Measurements from ENCODE around the gene TGFA.

TGFA gene

DNA sequence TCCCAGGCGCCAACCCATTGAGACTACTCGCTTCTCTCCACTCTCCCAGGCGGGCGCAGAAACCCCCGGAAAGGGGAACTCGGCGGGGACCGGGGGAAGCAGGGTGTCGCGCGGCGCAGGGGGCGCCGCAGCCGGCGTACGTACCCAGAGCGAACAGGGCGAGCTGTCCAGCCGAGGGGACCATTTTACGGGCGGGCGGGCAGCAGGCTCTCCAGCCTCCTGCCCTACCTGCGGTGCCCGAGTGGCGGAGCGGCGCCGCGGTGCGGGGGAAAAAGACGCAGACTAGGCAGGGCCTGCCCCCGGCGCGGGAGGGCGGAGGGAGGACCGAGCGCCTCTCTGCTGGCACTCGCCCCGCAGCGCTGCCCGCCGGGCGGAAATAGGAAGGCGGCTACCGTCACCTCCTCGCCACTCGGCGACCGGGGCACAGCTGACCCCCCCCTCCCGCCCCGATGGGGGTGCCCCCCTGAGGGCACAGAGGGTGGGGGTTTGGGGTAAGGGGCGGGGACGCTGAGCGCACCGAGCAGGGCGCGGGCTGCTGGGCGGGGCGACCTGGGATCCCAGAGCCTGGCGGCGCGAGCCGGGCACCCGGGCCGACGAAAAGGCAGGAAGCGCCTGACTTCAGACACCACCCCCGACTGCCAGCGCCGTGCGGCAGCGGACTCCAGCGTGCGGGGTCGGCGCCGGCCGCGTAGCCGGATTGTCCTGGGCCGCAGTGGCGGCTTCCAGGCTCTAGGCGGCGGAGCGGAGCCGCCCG is at the start of gene TGFA:
Gene TGFA, minus strand, starts transcription at position 243 of the 754 bp plus-strand sequence. Its CDS starts 59 bp downstream, at position 184.
- DNase-seq, result peak; percentile 87

- DNase-seq, result no peak
Measured at GRCh38 chr2:70603066-70603465, 49.4 kb upstream of the TGFA start.

DNA sequence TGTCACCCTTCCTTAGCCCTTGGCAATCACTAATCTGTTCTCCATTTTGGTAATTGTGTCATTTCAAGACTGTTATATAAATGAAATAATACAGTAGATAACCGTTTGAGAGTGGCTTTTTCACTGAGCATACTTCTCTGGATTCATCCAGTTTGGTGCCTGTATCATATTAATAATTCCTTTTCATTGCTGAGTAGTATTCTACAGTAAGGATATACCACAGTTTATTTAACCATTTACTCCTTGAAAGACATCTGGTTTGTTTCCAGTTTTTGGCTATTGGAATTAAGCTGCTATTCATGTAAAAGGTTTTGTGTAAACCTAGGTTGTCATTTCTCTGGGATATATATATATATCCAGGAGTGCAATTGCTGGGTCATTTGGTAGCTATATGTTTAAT is 44.6 kb upstream of the TGFA start:
- DNase-seq, result no peak

- no peak for DNase-seq
Measured at GRCh38 chr2:70596739-70597138, 43.1 kb upstream of the TGFA start.

GRCh38 chr2:70596293-70596692 is 42.7 kb upstream of the TGFA start:
- DNase-seq, result no peak

GRCh38 chr2:70583091-70583490 is 29.5 kb upstream of the TGFA start:
- DNase-seq, result no peak

DNA sequence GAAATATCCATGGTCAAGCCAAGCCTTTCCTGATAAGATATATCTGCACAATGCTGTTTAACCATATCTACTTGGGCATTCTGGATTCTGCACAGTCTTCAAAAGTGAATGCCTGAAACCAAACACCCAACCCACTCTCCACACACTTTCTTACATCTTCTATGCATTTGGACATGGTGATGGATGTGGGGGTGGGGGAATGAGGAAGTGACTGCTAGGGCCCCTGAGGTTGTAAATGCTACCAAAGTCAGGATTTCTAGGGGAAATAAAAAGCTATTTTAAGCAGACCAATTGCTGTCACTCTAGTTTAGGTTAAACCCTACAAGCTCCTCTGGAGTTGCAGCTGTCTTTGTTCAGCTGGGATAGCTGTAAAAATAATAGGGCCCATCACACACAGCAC is 26.7 kb upstream of the TGFA start:
- peak; percentile 12 for DNase-seq

DNA sequence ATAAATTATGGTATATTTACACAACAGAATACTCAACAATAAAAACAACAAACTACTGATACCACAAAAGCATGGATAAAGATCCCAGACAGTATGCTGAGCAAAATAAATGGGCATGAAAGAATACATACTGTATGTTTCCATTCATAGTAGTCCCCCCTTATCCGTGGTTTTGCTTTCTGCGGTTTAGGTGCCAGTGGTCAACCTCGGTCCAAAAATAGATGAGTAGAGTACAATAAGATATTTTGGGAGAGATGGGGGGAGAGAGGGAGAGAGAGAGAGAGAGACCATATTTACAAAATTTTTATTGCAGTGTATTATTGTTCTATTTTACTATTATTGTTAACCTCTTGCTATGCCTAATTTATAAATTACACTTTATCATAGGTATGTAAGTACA is 21.0 kb upstream of the TGFA start:
- DNase-seq, result no peak

- peak; percentile 45 for DNase-seq
Measured at GRCh38 chr2:70574109-70574508, 20.5 kb upstream of the TGFA start.

DNA sequence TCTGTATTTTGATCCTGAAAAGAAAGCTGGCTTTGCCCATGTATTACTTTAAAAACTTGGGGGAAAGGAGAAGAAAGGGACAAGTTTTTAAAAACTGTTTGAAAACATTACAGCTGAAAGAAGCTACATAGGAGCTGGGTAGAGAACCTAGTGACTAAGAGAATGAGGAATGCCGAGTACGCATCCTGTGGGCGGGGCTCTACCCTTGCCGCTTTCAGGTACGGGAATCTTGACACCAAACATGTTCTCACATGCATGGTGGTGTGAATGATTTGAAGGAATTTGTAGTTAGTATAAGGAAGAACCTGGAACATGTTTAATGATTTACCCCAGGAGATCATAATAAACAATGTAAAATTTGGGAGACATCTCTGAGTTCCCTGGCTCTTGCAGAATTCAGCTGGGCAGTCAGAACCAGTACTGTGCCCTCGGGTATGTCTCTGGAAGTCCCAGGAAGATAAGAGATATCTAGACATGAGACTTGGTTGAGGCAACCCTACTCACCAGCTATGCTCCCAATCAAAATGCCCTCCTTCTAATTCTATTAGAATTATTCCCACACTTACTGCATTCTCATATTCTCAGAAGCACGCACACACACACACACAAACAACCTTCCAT is 16.5 kb upstream of the TGFA start:
- DNase-seq, result no peak

GRCh38 chr2:70569559-70569958 is 15.9 kb upstream of the TGFA start:
- no peak for DNase-seq

DNA sequence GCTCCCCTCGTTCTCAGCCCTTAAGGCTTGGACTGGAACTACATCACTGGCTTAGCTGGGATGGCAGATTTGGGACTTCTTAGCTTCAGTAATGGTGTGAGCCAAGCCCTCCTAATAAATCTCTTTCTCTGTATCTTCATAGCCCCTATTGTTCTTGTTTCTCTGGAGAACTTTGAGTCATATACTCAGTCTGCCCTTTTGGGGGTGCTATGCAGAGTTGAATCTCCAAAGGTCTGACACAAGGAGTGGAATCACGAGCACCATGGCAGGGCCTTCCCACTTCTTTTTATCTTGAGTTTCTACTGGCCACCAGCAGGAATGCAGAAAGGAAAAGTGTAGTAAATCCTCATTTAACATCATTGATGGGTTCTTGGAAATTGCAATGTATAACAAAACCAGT is 13.3 kb upstream of the TGFA start:
- no peak for DNase-seq

DNA sequence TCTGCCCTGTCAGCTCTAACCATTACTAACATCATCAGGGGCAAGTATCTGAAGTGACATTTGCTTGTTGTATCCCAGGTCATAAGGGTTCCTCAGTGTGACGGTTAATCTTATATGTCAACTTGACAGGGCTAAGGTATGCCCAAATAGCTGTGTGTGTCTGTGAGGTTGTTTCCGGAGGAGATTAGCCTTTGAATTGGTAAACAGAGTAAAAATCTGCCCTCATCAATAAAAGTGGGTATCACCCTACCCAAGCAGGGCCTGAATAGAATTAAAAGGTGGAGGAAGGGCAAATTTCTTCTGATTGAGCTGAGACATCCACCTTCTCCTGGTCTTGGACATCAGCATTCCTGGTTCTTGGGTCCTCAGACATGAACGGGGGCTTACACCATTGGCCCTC is 12.8 kb upstream of the TGFA start:
- DNase-seq, result no peak

DNA sequence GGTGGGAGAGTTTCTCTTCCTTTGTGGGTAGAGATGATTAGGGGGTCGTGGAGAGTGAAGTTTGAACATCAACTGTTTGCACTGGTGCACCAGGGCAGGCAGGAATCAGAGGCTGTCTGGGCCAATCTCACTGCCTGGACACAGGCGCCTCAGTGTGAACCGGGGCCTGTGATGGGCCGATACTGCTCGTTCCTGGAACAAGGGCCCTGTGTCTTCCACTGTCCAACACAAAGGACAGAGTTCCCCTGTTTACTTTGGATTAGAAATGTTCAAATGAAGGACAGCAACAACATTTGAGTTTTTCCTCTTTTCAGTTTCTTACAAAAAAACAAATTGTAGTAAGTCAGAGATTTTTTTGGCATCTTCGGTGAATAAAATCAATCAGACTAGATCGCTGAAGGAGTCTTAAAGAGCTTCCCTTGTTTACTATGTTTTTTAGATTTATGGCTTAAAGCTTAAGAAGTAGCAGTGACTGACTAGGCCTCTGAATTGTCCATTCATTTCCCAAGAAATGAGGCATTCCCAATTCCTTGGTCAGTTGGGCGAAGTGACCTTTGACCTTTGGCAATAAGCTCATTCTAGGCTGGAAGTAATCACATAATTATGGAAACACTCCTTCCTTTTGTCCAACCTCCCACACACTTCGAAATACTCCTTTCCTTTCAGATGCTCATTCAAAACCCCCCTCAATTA is 11.6 kb upstream of the TGFA start:
- no peak for DNase-seq

DNA sequence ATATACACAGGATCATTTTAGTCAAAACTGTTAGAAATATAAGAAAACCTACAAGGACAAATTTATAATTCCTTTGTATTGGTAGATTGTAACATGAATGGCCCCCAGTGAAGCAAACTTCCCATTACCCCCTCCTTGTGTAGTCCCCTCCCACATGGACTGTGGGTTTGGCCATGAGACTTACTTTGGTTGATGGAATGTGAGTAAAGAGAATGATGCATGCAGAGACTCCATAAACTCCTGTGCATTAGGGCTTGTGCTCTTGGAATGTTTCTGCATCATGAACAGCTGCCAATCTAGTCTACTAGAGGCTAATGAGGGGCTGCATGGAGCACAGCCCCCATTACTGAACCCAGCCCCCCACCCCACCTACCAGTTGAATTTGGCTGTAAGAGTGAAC is 8.3 kb upstream of the TGFA start:
- DNase-seq, result no peak

- DNase-seq, result no peak
Measured at GRCh38 chr2:70560442-70560841, 6.8 kb upstream of the TGFA start.

GRCh38 chr2:70560040-70560439 is 6.4 kb upstream of the TGFA start:
- no peak for DNase-seq

GRCh38 chr2:70558195-70558808 is 4.7 kb upstream of the TGFA start:
- no peak for DNase-seq

GRCh38 chr2:70557171-70557838 is 3.7 kb upstream of the TGFA start:
- DNase-seq, result no peak

DNA sequence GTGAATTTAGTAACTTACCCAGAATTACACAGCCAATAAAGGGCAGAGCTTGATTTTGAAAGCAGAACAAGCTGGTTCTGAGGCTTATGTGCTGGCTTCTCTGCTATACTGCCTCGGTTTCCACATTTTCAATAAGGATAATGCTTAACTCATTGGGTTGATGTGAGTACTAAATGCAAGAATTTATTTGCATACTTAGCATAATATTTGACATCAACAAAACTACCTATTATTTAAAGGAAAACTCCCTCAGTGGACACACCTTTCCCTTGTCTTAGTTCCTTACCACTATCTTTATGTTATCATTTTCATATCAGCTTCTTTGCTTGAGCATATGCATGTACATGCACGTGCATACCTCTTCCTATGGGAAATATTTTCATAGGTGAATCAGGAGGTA is 3.0 kb upstream of the TGFA start:
- no peak for DNase-seq

GRCh38 chr2:70554338-70554892 is 789 bp upstream of the TGFA start:
- no peak for DNase-seq

- no peak for DNase-seq
Measured at GRCh38 chr2:70553334-70553583, 367 bp downstream of the TGFA start.

All from suppressor macrophage treated with lipopolysaccharide for 4 hours (primary cell).